NB4 (cell line): ENCODE data around the gene SNTG2.

ENCODE experiments used
- CTCF ChIP-seq: IDR thresholded peaks from one replicate; pipeline ENCODE4 v1.5.1; 2012; ENCODE audit warnings: low read depth, low read length
- POLR2A ChIP-seq: IDR thresholded peaks from 2 replicates; pipeline ENCODE4 v1.6.1; 2011; ENCODE audit warnings: mild to moderate bottlenecking; ENCODE audit not compliant: insufficient read length; ENCODE audit errors: extremely low read depth

GRCh38 chr2:941871-942270 lies 8.8 kb upstream of the SNTG2 start:
- TF ChIP-seq POLR2A (no peak), CTCF (no peak)
